ENCODE measurements around the gene VAX1.

GRCh38 chr10:117087521-117087920, 50.5 kb downstream of the VAX1 start:
- TF ChIP-seq CTCF (IDR thresholded peaks at IDR 0.05; ENCODE audit: insufficient read depth, low read length, poor library complexity, severe bottlenecking) (no peak), EZH2phosphoT487 (conservative IDR thresholded peaks at IDR 0.05; ENCODE audit: low read length) (no peak)
